Activated CD4-positive, alpha-beta T cell treated with anti-CD3 and anti-CD28 coated beads for 24 hours (primary cell): Measurements from ENCODE around the gene TMTC1.

Experiments used
- DNase-seq, 2 donors: peaks; one replicate each; pipeline ENCODE4 v3.0.0-alpha.2; 2020; ENCODE audit warnings: low read depth in 2 of 2

Gene TMTC1

GRCh38 chr12:29741342-29742241 is 42.1 kb downstream of the TMTC1 start:
- no peak for DNase-seq

- DNase-seq: no peak
Measured at GRCh38 chr12:29739279-29739991, 44.3 kb downstream of the TMTC1 start.

GRCh38 chr12:29738365-29738764 is 45.4 kb downstream of the TMTC1 start:
- DNase-seq: no peak

GRCh38 chr12:29737644-29738043 is 46.1 kb downstream of the TMTC1 start:
- DNase-seq: no peak

- DNase-seq: no peak
Measured at GRCh38 chr12:29735604-29736003, 48.1 kb downstream of the TMTC1 start.

- DNase-seq: no peak
Measured at GRCh38 chr12:29734734-29735133, 49.0 kb downstream of the TMTC1 start.

- no peak for DNase-seq
Measured at GRCh38 chr12:29734305-29734704, 49.4 kb downstream of the TMTC1 start.

- DNase-seq: no peak
Measured at GRCh38 chr12:29733501-29733900, 50.2 kb downstream of the TMTC1 start.

- DNase-seq: no peak
Measured at GRCh38 chr12:29733060-29733459, 50.7 kb downstream of the TMTC1 start.

- DNase-seq: no peak
Measured at GRCh38 chr12:29732593-29732992, 51.1 kb downstream of the TMTC1 start.

GRCh38 chr12:29732191-29732590 is 51.6 kb downstream of the TMTC1 start:
- no peak for DNase-seq

GRCh38 chr12:29731591-29731990 is 52.2 kb downstream of the TMTC1 start:
- DNase-seq: no peak

- DNase-seq: no peak
Measured at GRCh38 chr12:29730481-29730880, 53.3 kb downstream of the TMTC1 start.

- no peak for DNase-seq
Measured at GRCh38 chr12:29728030-29728429, 55.7 kb downstream of the TMTC1 start.

GRCh38 chr12:29726741-29727348 is 56.9 kb downstream of the TMTC1 start:
- DNase-seq: no peak

- DNase-seq: no peak
Measured at GRCh38 chr12:29726321-29726692, 57.4 kb downstream of the TMTC1 start.

- DNase-seq: no peak
Measured at GRCh38 chr12:29725587-29726320, 58.0 kb downstream of the TMTC1 start.

GRCh38 chr12:29722164-29722563 is 61.6 kb downstream of the TMTC1 start:
- no peak for DNase-seq

- DNase-seq: no peak
Measured at GRCh38 chr12:29719381-29719780, 64.4 kb downstream of the TMTC1 start.

GRCh38 chr12:29717540-29718100 is 66.1 kb downstream of the TMTC1 start:
- no peak for DNase-seq

- DNase-seq: no peak
Measured at GRCh38 chr12:29714966-29715365, 68.8 kb downstream of the TMTC1 start.

GRCh38 chr12:29713729-29714128 is 70.0 kb downstream of the TMTC1 start:
- DNase-seq: no peak
